ENCODE data around the gene CEP164.

DNA sequence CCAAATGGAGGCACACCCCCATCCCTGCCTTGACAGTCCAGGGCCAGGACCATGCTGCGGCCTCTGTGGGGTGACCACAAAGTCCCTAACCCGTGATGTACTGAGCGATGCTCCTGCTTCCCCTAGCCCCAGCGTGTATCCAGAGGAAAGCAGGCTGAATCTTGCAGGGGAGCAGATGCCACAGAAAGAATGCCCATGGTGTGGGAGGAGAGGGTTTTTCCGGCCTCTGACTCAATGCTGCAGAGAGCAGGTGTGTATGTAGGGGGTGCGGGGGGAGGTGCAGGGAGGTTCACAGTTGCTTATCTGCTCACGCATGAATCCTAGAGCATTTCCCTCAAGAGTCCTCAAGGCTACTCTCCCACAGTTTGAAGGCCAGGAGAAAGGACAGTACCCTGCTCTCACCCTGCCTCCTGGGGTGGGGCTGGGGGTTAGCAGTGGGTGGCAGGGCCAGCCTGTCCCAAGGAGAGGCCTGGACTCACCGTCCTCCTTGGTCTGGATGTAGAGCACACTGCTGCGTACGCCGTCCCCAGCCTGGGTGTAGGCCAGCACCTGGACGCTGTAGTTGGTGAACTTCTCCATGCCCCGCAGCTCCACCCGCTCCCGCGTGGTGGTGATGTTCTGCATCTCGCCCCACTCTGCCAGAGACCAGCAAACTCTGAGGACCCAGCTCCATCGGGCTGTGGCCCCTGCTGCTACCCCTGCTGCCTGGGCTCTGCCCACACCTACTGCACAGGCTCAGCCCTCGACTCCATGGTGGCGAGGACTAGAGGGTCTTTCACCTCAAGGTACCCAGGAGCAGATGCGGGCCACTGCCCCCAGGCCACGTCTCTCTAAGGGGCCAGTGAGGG, 130.8 kb downstream of the CEP164 start:
- TF ChIP-seq CTCF (IDR thresholded peaks at IDR 0.05 in 4 of 5, conservative IDR thresholded peaks at IDR 0.05 in 1 of 5), result no peak
- no peak for TF ChIP-seq POLR2A (IDR thresholded peaks at IDR 0.05)

Measured in gastrocnemius medialis (tissue), 4 donors.